ENCODE measurements around the gene TCEAL3.

- no peak for TF ChIP-seq POLR2A (IDR thresholded peaks at IDR 0.05)
- TF ChIP-seq, protein P1, sequence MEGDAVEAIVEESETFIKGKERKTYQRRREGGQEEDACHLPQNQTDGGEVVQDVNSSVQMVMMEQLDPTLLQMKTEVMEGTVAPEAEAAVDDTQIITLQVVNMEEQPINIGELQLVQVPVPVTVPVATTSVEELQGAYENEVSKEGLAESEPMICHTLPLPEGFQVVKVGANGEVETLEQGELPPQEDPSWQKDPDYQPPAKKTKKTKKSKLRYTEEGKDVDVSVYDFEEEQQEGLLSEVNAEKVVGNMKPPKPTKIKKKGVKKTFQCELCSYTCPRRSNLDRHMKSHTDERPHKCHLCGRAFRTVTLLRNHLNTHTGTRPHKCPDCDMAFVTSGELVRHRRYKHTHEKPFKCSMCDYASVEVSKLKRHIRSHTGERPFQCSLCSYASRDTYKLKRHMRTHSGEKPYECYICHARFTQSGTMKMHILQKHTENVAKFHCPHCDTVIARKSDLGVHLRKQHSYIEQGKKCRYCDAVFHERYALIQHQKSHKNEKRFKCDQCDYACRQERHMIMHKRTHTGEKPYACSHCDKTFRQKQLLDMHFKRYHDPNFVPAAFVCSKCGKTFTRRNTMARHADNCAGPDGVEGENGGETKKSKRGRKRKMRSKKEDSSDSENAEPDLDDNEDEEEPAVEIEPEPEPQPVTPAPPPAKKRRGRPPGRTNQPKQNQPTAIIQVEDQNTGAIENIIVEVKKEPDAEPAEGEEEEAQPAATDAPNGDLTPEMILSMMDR (IDR thresholded peaks at IDR 0.05): no peak
Observed at GRCh38 chrX:103640401-103641155, 32.8 kb downstream of the TCEAL3 start.
